ENCODE data around the gene TFDP2. TPM values are rescaled to one million over a fixed set of nuclear protein-coding genes. Genes with fewer than 3 reads are reported as not detected.

TFDP2 gene
- total RNA-seq, 4 donors from 2014 or later = 18.2 to 286 (median 64.4) TPM

DNA sequence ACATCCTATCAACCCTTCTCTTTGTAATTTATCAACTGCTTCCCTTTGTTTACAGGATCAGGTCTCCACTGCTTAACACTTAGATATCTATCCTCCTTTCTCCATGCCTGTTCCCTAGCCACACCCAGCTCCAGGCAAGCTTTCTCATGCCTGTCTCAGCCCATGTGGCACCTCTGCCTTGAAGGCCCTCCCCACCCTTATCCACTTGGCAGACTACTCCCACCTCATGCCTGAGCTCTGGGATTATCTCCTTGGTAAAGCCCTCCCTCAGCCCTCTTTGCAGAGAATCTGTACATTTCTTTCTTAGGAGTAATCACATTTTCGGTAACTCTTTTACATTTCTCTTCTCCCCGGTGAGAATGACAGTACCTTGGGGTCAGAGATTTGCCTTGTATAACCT, 176.9 kb downstream of the TFDP2 start:
- H3K27me3 ChIP-seq = no peaks in the 10 kb centered on the region
- TF ChIP-seq, protein P1, sequence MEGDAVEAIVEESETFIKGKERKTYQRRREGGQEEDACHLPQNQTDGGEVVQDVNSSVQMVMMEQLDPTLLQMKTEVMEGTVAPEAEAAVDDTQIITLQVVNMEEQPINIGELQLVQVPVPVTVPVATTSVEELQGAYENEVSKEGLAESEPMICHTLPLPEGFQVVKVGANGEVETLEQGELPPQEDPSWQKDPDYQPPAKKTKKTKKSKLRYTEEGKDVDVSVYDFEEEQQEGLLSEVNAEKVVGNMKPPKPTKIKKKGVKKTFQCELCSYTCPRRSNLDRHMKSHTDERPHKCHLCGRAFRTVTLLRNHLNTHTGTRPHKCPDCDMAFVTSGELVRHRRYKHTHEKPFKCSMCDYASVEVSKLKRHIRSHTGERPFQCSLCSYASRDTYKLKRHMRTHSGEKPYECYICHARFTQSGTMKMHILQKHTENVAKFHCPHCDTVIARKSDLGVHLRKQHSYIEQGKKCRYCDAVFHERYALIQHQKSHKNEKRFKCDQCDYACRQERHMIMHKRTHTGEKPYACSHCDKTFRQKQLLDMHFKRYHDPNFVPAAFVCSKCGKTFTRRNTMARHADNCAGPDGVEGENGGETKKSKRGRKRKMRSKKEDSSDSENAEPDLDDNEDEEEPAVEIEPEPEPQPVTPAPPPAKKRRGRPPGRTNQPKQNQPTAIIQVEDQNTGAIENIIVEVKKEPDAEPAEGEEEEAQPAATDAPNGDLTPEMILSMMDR (IDR thresholded peaks at IDR 0.05) = no peak
- TF ChIP-seq POLR2A (IDR thresholded peaks at IDR 0.05) = no peak
- no peaks in the 10 kb centered on the region for H3K4me1 ChIP-seq
- H3K36me3 ChIP-seq = no peaks in the 10 kb centered on the region
- no peak for DNase-seq
- H3K27ac ChIP-seq = no peak overlapping the region
- H3K4me3 ChIP-seq = no peak overlapping the region
- H3K9me3 ChIP-seq = no peaks in the 10 kb centered on the region
- intact Hi-C loops (cut with DNase I; ENCODE audit: low total_unique reads) = no loop called here

DNA sequence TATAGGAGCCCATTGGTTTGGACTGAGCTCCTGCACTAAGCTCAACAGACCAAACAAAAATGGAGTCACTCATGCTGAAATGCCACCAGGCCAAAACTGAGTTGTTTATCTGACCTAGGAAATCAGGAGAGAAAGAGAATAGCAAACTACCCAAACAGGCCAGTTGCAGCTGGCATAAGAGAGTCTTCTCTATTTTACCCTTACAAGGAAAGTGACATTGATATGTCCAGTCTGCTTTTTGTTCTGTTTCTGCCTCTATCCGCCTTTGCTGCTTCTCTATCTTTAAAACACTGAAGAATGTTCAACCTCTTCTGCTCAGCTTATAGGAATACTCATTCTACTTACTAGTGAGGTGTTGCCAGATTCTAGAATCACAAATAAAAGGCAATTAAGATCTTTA, 177.8 kb downstream of the TFDP2 start:
- no peak for TF ChIP-seq POLR2A (IDR thresholded peaks at IDR 0.05)
- TF ChIP-seq, protein P1 (IDR thresholded peaks at IDR 0.05) = no peak
- no peak for DNase-seq
- intact Hi-C loops (cut with DNase I; ENCODE audit: low total_unique reads) = no loop called here

DNA sequence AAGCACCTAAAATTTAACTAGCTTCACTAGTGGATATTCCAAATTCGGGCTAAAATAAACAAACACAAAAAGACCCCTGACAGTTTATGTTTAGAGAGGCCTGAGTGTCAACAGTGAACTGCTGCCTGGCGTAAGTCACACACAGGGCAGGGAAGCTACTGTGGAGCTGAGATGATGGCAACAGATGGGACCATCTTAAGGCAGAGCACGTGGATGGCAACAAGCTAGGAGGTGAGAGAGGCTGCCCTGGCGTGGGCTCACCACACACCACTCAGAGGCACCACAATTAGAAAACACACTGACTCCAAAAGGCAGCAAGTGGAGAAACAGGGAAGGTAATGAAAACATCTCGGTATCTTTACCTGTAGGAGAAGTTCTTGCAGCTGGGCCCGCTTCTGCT, 179.6 kb downstream of the TFDP2 start:
- Histone ChIP-seq H3K4me1 (no peaks in the 10 kb centered on the region), H3K36me3 (no peaks in the 10 kb centered on the region), H3K27ac (no peak overlapping the region), H3K9me3 (no peaks in the 10 kb centered on the region), H3K27me3 (no peaks in the 10 kb centered on the region), H3K4me3 (no peak overlapping the region)
- DNase-seq = no peak
- intact Hi-C loops (cut with DNase I; ENCODE audit: low total_unique reads) = no loop called here
- no peak for TF ChIP-seq POLR2A (IDR thresholded peaks at IDR 0.05)
- TF ChIP-seq, protein P1 (IDR thresholded peaks at IDR 0.05) = no peak

More for the DNA sequence above, 177.8 kb downstream of the TFDP2 start:
- no peak overlapping the region for H3K27ac ChIP-seq
- H3K4me3 ChIP-seq = no peak overlapping the region
- H3K4me1 ChIP-seq = no peaks in the 10 kb centered on the region
- no peaks in the 10 kb centered on the region for H3K9me3 ChIP-seq
- no peaks in the 10 kb centered on the region for H3K27me3 ChIP-seq
- no peaks in the 10 kb centered on the region for H3K36me3 ChIP-seq

DNA sequence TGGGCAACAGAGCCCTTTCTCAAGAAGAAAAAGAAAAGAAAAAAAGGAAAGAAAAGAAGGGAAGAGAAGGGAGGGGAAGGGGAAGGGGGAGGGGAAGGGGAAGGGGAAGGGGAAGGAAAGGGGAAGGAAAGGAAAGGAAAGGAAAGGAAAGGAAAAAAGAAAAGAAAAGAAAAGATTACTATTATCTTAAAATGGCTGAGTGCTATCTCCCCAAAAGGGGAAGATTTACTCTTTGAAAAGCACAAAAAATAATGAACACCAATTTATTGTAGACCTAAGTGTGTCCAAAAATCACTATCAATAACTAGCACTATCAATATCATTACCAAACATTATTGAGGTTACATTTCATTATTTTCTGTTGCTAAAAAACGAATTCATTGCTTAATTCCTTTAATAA, 183.9 kb downstream of the TFDP2 start:
- intact Hi-C loops (cut with DNase I; ENCODE audit: low total_unique reads) = no loop called here
- Histone ChIP-seq H3K9me3 (no peaks in the 10 kb centered on the region), H3K4me3 (no peak overlapping the region), H3K27ac (no peak overlapping the region), H3K36me3 (no peaks in the 10 kb centered on the region), H3K4me1 (no peaks in the 10 kb centered on the region), H3K27me3 (no peaks in the 10 kb centered on the region)
- DNase-seq = no peak
- TF ChIP-seq POLR2A (IDR thresholded peaks at IDR 0.05) = no peak
- TF ChIP-seq, protein P1 (IDR thresholded peaks at IDR 0.05) = no peak

DNA sequence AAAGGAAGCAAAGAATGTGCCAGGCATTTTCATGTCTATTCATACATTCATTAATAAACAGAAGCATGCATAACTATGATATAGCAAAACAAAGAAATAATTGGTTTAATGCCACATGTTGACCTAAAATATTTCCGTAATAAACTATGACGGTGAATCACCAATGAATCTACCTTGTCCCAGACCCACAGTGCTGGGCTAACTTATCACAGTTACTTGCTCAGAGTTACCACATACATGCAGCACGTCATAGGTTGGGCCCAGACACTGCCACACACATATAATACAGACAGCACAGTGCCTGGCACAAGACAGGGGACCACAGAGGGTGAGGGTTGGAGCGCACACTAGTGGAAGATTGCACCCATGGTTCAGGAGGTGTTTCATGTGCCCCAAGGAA, 186.0 kb downstream of the TFDP2 start:
- H3K4me3 ChIP-seq = no peak overlapping the region
- H3K4me1 ChIP-seq = no peaks in the 10 kb centered on the region
- no peak overlapping the region for H3K27ac ChIP-seq
- no peaks in the 10 kb centered on the region for H3K9me3 ChIP-seq
- H3K27me3 ChIP-seq = no peaks in the 10 kb centered on the region
- intact Hi-C loops (cut with DNase I; ENCODE audit: low total_unique reads) = no loop called here
- DNase-seq = no peak
- no peaks in the 10 kb centered on the region for H3K36me3 ChIP-seq
- TF ChIP-seq, protein P1 (IDR thresholded peaks at IDR 0.05) = no peak
- TF ChIP-seq POLR2A (IDR thresholded peaks at IDR 0.05) = no peak
